Stimulated activated CD4-positive, alpha-beta T cell treated with anti-CD3 and anti-CD28 coated beads, Interleukin-4, amount 100 ng/mL, for 1 hour (primary cell): ENCODE data around the gene PLEKHM2.
A peak's percentile ranks its signal among the peaks of the same experiment; 100 is the strongest.

Experiments
- DNase-seq: peaks from one replicate; pipeline ENCODE4 v3.0.0-alpha.2; 2020

The PLEKHM2 gene

DNA sequence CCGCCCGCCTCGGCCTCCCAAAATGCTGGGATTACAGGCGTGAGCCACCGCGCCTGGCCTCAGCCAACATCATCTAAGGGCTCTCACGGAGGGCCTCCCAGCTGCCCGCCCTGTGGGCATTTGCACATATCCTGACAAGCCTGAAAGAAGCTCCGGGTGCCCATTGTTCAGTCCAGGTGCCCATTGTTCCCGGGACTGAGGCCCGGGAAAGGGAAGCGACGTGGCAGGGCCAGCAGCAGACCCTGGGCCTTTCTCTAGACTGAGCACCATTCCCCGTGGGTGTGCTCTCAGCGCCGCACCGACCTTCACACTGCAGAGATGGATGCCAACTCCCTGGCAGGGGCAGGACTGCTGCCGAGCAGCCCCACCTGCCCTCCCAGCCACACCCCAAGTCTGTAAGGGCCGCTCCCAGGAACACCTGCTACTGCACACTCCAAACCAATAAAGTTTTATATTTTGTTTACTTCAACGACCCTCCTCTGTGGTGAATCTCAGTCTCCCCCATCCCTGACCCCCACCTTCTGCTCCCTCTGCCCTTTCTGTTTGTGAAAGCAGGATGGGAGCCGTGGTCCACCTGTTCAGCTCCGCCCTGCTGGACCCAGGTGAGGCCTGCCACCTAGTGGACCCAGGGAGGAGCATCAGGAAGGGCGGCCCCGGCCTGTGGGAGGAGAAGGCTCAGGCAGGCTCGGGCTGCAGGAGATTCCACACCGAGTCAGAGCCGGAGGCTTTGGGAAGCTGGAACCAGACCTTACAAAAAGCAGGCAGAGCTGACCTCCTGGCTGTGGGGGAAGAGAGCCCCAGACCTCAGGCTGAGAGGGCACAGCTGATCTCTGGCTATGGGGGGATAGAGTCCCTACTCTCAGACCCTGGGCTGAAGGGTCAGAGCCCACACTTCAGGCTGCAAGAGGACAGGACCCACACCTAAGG is 57.1 kb downstream of the PLEKHM2 start:
- peak; percentile 67 for DNase-seq

DNA sequence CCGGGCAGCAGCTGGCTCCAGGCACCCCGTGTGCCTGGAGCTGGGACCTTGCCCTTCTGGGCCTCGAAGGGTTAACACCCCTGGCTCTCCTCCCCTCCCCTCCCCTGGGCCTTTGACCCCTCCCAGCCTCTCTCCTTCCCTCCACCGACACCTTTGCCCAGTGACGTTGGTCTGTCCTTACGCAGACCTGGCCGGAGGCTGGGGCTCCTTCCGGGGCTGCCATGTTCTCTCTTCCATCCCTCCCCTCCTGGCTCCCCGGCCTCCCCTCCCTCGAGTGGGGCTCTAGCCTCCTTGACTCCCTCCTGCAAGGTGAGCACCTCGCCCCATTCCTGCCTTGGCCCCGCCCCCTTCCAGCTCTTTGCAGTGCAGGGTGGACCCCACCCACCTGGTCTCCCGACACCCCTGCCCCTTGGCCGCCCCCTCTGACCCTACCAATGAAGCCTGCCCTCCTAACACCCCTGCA is 58.2 kb downstream of the PLEKHM2 start, which contains the start of gene TMEM82:
Gene TMEM82 (plus strand): TSS at position 161 of the 463 bp plus-strand sequence. CDS start 61 bp downstream, at position 222.
- no peak for DNase-seq

DNA sequence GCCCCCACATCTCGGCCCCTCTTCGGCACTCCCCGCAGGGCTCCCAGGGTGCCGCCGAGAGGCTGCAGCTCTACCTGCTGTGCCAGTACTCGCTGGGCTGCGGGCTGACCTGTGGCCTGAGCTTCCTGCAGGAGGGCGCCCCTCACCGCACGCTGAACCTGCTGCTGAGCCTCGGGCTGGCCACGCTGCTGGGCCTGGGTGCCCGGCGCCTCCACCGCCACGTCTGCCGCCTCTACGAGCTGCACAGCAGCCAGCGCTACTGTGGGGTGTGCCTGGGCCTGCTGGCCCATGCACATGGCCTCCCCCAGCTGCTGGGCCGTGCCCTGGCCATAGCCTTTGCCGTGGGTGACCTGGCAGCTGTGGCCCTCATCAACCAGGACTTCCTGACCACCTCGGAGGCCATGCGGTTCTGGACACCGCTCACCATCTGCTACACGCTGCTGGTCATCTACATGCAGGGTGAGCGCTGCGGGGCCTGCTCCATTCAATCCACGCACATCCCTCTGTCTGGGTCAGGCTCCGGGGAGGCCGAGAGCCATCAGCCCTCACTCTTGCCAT is 60.1 kb downstream of the PLEKHM2 start:
- DNase-seq: no peak

DNA sequence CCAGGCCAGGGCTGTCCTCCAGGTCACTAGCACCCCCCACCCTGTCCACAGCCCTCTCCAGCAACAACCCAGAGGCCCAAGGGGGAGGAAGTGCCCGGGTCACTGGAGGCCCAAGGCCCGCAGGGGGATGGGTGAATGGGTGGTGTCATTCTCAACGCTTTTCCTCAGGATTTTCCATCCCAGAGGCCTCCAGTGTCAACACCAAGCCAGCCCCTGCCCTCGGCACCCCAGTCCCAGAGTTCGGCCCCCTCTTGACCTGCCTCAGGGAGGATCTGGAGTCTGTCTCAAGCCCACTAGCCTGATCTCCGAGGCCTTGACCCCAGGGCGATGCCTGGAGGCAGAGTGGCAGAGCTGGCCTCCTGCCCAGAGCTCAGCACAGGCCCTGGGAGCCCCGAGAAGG is 63.3 kb downstream of the PLEKHM2 start:
- DNase-seq: no peak

DNA sequence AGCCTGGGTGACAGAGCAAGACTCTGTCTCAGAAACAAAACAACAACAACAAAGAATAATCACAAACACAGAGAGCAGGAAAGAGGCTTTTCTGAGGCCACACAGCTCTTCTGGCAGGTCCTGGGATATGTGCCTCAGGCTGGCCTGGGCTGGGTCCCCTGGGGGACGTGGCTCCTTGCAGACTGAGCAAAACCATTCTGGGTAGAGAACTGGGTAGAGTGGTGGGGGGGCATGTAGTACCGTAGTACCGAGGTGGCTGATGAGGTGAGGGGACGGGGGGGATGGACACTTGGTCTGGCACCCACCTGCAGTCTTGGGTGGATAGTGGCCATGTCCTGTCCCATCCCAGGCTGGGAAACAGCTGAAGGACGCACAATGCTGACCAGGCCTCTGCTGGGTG is 64.1 kb downstream of the PLEKHM2 start:
- DNase-seq: no peak

DNA sequence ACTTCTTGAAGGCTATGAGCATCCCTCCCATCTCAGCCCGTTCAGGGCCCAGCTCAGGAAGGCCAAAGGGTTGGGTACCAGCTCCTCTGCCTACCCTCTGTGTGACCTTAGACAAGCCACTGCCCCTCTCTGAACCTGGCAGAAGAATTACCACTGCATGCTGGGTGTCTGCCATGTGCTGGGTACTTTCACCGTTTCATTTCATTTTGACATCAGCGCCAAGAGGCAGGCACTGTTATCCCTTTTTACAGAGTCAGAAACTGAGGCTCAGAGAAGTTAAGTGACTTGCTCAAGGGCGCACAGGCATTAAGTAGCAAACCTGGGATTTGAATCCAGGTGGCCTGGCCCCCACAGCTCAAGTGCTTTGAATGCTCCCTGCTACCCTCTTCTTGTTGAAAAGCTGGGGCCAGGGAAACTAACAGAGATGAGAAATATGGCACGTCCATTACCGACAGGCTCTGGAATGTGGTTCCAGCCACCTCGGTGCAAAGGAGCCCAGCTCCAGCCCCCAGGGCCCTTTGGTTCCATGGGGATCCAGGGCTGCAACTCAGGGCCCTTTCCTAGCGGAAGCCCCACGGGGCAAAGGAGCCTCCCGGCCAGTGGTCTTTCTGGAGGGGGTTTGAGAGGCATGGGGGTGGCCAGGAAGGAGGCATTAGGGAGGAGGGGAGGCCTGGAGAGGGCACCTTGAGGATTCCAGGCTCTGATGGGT is 64.7 kb downstream of the PLEKHM2 start:
- DNase-seq: no peak

DNA sequence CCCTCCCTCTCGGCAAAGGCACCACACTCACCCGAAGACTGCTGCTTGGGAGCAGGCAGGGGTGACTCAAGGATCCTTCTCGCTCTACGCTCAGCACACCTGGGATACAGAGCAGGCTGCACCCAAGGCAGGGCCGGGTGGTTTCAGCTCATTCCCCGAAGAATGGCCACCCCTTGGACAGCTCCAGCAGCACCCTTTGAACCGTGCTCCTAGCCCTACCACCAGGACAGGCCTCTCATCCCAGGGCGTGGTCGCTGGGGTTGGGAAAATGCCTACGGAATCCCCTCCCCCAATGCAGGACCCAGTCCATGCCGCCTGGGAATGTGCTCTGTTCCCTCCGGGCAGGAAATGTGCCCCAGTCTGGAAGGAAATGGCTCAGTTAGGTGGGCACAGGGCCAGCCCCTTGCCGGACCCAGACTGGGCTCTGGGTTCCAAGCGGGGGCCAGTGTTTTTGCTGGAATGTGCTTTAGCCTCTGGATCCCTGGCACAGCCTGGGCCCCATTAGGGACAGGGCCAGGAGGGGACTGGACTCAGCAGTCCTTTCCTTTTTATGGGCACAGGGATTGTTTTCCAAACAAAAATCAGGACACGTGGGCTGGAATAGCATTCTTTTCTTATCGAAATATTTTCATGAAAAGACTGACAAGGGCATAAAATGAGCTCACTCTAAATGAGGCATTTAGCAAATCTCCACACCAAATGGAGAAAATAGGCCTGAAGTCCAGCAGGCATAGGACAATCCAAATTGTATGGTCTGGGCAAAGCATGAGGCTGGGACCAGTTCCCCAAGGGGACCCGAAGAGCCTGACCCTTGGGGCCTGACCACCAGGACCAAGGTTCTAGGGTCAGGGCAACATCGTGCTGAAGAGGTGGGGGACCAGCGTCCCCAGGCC is 65.5 kb downstream of the PLEKHM2 start:
- no peak for DNase-seq

DNA sequence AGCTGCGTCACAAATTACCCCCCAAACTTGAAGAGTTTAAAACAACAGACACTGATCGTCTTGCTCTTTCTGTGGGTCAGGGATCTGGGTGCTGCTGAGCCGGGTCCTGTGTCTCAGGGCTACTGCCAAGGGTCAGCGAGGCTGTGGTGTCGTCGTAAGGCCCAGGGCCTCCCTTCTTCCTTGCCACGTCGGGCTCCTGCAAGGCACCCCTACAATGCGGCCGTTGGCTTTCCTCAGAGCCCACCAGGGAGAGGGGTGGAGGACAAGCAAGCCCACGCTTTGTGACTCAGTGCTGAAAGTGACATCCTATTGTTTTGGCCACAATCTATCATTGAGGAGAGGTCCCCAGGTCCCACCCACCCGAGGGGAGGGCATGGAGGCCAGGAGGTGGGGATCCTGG is 66.8 kb downstream of the PLEKHM2 start:
- DNase-seq: no peak

DNA sequence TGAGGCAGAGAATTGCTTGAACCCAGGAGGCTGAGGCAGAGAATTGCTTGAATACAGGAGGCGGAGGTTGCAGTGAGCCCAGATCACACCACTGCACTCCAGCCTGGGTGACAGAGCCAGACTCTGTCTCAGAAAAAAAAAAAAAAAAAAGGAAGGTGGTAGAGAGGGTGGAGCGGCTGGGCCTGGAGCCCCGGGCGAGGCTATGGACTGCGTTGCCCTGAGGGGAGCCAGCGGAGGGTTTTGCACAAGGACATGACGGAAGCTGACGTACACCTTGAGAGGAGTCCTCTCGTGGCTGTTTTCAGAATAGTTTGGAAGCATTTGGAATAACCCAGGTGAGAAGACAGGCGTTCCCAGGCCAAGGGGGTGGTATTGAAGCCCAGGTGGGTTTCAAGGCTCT is 67.6 kb downstream of the PLEKHM2 start:
- no peak for DNase-seq

DNA sequence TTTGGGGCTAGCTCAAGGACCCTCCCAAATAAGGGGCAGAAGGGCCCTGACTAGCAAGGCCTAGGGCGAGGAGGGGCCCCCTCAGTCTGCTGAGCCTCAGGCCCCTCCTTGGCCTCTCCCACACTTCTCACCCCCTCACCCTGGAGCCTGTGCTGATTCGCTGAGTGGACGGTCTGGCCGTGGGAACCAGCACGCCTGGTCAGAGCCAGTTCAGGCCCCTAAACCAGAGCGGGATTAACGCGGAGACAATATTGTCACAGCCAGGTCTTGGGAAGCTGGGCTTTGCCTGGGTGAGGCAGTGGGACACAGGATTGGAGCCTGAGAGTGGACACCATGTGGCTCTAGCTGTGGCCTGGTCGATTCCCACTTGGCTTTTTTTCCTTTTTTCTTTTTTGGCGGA is 69.7 kb downstream of the PLEKHM2 start:
- DNase-seq: no peak

DNA sequence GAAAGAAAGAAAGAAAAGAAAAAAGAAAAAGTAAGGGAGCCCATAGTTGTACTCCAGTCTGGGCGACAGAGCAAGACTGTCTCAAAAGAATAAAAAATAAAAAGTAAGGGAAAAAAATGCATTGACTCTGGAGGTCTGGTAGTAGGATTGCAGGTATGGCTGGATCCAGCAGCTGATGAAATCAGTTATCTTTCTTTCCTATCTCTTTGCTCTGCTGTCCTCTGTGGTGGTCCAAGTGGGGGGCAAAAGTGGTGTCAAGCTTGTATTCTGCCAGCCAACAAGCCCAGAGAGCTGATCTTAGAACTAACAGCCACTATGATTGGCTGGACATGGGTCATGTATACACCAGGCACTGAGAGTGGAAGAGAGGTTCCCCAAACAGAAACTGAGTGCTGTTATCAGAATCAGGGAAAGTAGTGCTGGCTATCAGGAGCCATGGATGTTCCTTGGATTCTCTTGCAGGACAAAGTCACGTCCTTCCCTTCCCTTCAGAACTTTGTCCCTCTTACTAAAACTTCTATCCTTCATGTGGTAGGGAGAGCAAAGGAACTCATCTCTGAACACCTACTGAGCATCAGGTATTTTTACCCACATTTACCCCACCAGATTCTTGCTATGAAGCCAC is 71.0 kb downstream of the PLEKHM2 start:
- no peak for DNase-seq

DNA sequence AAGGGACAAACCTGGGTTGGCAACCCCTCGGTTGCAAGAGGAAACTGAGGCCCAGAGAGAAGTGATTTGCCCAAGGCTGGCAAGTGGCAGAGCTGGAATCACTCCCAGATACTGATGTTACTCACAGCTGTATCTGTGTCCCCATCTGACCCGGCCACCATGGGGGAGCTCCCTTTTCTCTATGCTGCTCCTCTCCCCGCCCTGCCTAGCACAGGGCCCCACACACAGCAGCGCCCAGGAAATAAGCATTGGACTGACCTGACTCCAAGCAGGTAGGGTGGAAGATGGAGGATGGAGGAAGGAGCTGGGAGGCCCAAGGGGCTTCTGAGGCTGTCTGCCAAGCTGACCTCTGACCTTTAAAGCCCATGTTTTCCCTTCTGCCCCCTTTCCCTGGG is 71.5 kb downstream of the PLEKHM2 start:
- DNase-seq: no peak

DNA sequence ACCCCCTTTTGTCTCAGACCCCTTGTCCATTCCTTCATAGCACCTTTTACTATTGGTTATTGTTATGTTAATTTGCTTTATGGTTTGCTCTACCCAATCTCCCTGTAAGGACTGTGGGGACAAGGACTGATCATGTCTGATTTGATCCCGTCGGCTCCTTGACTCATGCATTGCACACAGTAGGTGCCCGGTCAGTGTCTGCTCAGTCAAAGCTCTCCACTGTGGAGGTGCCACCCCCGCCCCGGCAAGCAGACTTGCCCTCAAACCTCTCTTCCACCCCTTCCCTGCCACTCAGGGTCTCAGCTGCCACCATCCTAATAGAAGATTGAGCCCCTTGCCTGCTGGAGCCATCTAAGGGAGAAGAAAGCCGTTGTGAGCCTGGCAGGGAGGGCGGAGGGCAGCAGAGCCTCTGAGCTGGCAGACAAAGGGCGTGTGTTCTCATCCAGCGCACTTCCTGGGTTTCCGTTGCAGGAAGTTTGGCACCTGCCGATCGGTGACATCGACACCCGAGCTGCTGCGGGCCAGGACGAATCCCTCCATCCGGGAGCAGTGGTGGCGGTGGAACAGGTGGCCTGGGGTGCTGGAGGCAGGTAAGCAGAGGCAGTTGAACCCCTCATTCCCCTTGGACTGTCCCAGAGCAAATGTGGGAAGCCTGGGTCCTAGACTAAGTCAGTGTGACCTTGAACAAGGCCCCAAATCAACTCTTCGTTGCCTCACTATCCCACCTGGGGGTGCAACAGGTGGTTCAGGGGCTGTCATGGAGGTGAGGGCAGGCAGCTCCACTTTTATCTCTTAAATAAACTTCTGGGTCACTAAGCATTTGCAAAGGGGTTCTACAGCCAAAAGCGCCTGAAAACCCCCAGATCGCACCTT is 72.3 kb downstream of the PLEKHM2 start:
- DNase-seq: no peak

DNA sequence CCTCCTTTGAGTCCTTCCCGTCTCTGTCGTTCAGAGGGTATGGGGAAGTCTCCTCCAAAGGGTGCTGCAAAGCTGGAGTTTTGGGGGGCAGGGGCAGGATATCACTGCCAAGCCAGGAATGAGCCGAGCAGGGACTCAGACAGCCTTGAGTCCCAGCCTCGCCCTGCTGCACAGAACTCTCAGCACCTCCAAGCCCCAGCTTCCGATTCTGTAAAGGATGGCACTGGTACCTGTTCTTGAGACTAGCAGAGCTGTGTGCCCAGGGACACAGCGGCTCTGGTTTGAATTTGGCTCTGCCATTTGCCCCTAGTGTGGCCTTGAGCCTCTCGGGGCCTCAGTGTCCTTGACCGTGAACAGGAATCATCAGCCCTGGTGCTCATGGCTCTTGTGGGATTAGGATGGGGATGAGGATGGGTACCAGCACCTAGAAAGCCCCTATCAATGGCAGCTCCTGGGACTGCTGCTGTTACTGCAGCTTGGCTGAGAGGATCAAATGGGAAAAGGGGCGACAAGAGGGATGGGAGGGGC is 73.0 kb downstream of the PLEKHM2 start:
- no peak for DNase-seq

DNA sequence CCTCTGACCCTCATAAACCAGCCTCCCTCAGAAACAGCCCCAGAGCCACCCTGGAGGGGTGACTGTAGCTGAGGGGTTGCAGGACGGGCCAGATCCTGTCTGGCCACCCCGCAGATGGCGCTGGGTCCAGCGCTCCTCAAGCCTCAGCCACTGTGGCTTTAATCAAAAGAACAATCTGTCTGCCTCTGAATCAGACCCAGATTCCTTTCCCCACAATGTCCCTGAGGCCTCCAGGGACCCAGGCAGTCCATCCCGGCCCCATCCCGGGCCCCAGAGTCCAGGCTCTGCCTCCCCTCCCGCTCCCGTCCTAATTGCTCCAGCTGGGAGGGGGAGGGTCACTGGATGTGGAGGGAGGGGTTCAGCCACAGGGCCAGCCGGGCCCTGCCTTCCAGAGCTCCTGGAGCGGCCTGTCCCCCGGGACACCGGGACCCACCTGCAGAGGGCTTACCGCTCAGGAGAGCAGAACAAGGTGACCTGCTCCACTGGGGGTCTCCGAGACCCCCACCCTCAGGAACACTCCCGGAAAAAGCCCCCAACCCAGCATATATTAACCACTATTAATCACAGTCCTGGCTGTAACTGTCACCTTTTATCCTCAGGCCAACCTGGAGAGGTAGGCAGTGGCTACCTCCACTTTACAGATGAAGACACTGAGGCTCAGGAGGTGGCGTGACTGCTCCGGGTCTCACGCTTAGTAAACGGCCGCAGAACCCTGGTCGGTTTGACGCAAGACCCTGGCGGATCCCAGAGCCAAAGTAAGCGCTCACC is 73.6 kb downstream of the PLEKHM2 start:
- no peak for DNase-seq

DNA sequence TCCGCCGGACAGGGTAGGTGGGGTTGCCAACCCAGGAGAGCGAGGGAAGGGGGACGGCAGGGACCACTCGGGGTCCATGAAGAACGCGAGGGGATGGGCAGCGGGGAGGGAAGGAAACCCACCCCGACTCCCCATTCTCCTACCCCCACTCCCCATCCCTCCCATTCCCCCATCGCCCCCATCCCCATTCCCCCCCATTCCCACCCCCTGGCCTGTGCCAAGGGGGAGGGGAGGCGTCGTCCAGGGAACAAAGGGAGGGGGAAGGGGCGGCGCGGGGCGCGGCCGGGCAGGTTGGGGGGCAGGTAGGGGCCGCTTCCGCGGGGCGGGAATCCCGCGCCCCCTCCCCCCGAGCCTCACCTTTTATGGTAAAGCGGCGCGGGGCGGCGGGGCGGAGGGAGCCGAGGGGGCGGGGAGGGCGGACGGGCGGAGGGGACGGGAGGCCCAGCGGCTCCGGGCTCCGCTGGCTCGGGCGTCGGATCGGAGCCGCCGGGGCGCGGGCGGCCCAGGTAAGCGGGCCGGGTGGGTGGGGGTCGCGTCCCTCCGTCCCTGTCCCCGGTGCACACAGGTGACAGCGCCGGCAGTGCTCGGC is 74.3 kb downstream of the PLEKHM2 start, which contains the start of gene FBLIM1:
Gene FBLIM1 (plus strand): TSS at position 453 of the 589 bp plus-strand sequence. CDS start 6,189 bp downstream, outside the sequence.
- peak; percentile 24 for DNase-seq

DNA sequence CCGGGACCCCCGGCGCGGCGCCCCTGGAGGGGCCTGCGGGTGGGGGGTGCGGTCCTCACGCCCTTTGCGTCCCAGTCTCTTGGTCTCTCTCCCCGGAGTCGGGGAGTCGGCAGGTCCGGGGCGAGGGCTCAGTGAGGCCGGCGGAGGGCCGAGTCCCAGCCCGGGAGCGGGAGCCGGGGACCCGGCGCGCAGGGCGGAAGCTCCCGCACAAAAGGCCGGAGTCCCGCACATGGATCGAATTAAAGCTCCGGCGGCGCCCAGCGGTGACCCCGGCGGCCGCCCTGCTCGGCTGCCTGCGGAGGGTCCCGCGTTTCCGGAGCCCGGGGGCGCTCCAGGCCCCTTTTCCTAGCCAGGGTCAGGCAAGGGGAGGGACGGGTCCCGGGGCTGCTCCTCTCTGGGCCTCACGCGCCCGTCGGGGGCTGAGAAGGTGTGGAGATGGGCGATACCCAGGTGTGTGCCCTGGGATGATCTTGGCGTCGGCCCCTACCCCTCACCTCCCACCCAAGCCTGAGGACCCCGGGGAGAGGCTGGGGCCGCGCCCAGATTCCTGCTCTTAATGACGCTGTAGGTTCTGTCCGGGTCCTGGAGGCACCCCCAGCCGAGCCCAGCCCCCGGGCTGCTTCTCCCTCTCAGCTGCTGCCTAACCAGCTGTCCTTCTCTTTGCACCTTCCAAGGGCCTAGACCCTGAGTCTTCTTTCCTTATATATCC is 75.0 kb downstream of the PLEKHM2 start:
- DNase-seq: no peak

DNA sequence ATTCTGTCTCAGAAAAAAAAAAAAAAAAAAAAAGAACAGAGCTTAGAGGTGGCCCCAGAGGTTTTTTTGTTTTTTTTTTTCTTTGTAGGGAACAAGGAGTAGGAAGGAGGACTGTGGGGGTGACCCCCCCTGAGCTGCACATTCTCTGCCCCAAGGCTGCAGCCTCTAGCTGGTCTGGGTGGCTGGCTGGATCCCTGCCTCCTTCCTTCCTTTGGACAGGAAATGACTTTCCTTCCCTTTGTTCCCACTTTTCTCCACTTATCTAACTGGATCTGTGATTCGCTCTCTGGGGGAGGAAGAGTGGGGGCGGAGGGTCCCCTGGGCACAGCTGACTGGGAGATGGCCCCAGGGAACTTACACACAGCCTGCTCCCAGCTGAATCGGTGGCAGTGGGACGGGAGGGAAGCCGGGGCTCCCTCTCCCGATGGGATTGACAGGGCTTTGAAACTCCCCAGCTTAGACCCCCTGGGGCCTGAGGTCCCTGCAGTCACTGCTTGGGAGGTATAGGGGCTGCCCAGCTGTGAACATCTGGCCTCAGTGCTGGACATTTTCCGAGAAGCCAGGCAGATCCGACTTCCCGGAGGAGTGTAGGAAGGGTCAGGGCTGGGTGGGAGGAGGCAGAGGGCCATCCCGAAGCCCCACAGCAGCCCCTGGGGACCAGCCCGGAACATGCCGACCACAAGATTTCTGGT is 76.5 kb downstream of the PLEKHM2 start:
- no peak for DNase-seq
